GM21576 (cell line): ENCODE data around the gene PTCSC3.
"Not testable (repeated sequence)": the region's sequence is repeated elsewhere in the genome, so short reads cannot be mapped to it uniquely, and the experiment has no call there.

Experiments used
- ATAC-seq: cut with Tn5 transposase; IDR thresholded peaks from one replicate; pipeline ENCODE4 v1.9.1; 2021; ENCODE audit warnings: mild to moderate bottlenecking, moderate library complexity; ENCODE audit not compliant: unreplicated experiment

PTCSC3 gene

GRCh38 chr14:36174767-36175424, 1.6 kb downstream of the PTCSC3 start:
- ATAC-seq = no peak

DNA sequence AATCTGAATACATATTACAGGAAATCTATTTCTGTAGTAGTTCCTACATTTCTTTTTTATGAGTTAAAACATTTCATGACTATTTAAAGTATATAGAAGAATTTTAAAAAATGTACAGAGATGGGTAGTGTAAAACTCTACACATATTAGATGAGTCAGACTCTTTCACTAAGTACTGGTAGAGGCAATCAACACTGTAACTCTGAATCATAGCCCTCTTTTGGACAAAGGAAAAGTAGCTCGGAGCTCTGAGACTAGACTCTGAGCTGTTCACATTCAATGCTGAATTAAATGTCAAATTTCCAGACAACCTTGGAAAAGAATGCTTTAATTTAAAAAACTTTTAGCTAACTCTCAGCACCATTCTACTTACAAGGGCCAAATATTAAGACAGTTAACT, 3.4 kb downstream of the PTCSC3 start:
- no peak for ATAC-seq

- ATAC-seq = no peak
Observed at GRCh38 chr14:36171607-36172006, 4.9 kb downstream of the PTCSC3 start.

- ATAC-seq = no peak
Observed at GRCh38 chr14:36167431-36167830, 9.1 kb downstream of the PTCSC3 start.

DNA sequence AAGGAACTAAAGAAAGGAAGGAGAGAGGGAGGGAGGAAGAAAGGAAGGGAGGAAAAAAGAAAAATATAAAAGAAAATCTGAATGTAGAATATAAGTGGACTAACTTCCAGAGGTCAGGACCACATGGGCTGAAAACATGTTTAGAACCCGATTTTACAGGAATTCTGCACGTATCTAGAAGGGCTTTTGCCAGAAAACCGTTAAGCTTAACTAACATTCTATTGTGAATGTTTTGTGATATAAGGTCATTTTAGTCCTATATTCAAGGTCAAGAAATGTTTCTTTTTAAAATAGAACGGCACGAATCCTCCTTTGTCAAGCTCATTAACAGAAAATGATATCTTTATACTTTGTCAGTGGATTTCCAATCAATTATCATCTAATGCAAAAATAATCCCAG, 13.1 kb downstream of the PTCSC3 start:
- ATAC-seq = no peak

- no peak for ATAC-seq
Observed at GRCh38 chr14:36162267-36162666, 14.3 kb downstream of the PTCSC3 start.

- no peak for ATAC-seq
Observed at GRCh38 chr14:36161776-36162175, 14.7 kb downstream of the PTCSC3 start.

GRCh38 chr14:36151335-36151734, 25.2 kb downstream of the PTCSC3 start:
- no peak for ATAC-seq

DNA sequence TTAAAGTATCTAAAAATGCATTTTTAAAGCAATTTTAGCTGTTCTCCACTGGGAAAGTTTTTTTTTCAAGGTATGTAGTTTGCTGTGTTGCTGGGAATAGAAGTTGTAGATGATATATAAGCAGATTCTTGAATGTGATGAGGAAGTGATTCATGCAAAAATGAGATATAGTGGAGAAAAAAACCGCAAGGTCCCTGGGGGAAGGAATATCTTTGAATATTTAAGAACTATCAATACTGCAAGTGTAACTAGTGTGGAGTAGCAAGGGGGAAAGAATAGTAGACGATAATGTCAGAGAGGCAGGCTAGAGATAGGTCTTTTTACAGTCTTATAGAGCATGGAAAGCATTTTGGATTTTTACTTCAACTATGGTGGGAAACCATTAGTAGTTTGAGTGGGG, 42.5 kb downstream of the PTCSC3 start:
- ATAC-seq = no peak

GRCh38 chr14:36132826-36133225, 43.7 kb downstream of the PTCSC3 start:
- no peak for ATAC-seq

DNA sequence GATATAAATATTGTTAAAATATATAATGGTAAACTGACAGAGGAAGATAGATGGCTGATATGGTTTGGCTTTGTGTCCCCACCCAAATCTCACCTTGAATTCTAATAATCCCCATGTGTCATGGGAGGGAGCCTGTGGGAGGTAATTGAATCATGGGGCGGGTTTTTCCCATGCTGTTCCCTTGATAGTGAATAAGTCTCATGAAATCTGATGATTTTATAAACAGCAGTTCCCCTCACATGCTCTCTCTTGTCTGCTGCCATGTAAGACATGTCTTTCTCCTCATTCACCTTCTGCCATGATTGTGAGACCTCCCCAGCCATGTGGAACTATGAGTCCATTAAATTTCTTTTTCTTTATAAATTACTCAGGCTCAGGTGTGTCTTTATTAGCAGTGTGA, 46.3 kb downstream of the PTCSC3 start:
- no peak for ATAC-seq

DNA sequence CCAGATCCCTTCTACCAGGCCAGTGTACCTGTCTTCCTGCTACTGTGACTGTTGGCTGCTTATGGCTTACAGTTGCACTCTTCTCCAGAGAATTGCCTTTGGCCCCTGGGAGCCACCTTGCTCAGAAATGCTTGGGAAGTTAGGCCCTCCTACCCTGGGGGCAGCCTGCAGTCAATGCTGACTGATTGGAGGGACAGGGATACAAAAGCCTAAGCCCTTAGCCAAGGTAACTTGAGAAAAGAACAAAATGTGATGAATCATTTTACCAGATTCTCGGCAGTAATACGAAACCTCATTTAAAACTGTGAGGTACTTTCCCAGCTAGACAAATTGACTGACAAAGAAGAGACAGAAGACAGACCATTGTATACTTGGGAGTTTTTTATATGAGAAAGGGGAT, 47.3 kb downstream of the PTCSC3 start:
- no peak for ATAC-seq

DNA sequence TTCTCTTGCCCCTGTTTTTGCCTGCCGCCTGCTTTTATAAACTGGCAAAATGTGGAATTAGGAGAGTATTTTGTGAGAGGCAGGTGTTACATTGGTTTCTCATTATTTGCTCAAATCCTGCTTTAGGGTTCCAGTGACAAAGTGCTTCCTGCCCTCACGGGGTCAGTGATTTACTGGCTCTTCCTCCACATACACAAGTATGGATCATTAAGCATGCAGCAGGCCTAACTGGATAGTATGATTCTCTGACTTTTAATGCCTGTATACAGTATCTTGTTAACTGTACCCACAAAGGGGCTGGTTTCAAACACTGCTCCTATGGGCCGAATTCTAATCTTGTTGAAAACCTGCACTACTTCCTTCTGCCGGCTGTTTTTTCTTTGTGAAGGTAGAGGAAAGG, 63.2 kb downstream of the PTCSC3 start:
- no peak for ATAC-seq

GRCh38 chr14:36111822-36112583, 64.5 kb downstream of the PTCSC3 start:
- ATAC-seq = no peak

- no peak for ATAC-seq
Observed at GRCh38 chr14:36105401-36105800, 71.1 kb downstream of the PTCSC3 start.

DNA sequence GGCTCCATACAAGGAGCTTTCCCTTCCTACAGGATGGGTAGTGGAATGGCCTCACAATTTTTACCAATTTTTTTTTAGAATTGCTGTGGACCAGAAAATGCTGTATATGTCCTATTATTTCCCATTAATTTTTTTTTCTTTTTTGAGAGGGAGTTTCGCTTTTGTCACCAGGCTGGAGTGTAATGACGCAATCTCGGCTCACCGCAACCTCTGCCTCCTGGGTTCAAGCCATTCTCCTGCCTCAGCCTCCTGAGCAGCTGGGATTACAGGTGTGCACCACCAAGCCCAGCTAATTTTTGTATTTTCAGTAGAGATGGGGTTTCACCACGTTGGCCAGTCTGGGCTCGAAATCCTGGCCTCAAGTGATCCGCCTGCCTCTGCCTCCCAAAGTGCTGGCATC, 72.3 kb downstream of the PTCSC3 start:
- not testable (repeated sequence) for ATAC-seq

- no peak for ATAC-seq
Observed at GRCh38 chr14:36099619-36100018, 76.9 kb downstream of the PTCSC3 start.

DNA sequence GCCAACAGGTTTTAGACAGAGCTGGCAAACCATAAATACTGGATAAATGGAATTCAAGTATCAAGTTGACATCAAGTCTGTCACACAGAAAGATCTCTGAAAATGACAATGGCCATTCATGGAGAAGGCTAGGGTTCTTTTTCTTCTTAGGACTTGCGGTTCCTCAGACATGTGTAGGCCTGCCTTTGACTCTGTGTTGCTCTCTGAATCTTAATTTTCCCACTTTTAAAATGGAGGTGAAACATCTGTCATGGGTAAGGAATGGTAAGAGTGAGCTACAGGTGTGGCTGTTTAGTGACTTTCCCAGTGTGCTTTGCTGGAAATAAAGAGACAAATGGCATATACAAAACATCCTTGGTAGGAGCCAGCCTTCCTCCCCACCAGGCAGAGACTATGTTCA, 79.2 kb downstream of the PTCSC3 start:
- no peak for ATAC-seq

DNA sequence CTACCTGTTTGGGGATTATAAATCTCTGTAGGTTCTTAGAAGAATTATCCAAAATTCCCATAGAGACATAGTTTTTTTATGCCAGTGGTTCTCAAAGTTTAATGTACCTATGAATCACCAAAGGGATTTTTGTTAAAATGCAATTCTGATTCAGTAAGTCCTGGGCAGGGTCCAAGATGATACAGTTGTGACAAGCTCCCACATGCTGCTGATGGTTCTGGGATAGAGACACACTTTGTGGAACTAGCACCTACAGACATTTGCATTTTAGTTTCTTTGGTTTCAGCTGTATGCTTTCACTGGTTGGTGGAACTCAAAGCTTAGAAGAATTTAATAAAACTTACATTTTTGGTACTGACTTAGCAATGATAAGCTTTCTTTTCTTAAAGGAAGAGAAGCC, 80.4 kb downstream of the PTCSC3 start:
- no peak for ATAC-seq

DNA sequence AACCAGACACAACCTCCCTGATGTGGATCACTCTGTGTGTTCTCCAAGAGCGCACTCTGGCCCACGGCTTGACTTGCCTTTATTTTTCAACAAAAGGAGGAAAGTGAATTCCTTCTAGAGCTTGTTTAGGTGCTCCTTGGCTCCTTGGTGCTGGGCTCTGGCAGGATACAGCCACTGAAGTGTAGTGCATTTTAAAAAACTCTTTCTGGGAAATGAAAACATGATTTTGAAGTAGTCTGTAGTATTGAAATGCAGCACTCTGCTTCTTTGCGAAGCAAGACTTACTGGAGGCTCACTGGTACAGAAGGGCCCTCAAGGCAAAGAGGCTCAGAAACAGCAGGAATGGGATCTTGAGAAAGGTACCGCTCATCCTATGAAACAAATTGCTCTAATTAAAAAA, 81.6 kb downstream of the PTCSC3 start:
- ATAC-seq = no peak

GRCh38 chr14:36091096-36091495, 85.4 kb downstream of the PTCSC3 start:
- no peak for ATAC-seq

DNA sequence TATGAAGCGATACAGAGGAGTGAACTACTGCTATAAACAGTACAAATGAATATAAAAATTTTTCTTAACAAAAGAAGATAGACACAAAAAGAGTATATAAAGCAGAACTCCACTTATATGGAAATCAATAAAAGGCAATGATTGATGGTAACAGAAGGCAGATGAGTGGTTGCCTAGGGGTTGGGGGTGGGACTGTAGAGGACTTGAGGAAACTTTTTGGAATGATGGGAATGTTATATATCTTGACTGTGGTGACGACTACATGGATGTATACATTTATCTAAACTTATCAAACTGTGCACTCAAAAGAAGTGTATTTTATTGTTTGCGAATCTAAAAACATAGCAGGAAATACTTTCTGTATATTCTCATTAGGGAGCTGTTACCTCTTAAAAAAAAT, 89.1 kb downstream of the PTCSC3 start:
- no peak for ATAC-seq
